Hematopoietic multipotent progenitor cell treated with erythropoietin and hydrocortisone succinate and interleukin-3 and kit ligand, for 8 days (in vitro differentiated cells): ENCODE measurements around the gene SASH3.

ENCODE experiments used
- DNase-seq: peaks from one replicate; pipeline ENCODE4 v3.0.0-alpha.2; 2015

The SASH3 gene

GRCh38 chrX:129818123-129818522 lies 38.4 kb downstream of the SASH3 start:
- DNase-seq: no peak

DNA sequence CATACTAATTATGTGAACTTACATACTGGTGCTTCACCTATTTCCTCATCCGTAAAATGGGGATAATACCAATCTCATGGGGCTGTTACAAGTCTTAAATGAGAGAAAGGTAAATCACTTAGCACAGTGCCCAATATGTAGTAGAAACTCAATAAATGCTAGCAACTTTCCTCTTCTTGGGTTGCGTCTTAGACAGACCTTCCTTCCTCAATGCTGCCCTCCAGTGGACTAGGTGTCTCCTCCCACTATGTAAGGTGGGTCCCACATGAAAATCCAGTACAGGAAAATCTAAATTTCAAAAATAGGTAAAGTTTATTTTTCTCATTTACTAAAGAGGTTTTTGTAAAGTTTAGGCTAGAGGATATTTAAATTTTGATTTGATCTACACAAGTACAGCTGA lies 43.4 kb downstream of the SASH3 start:
- peak; percentile 66 for DNase-seq

- DNase-seq: no peak
Measured at GRCh38 chrX:129823522-129823921, 43.8 kb downstream of the SASH3 start.

GRCh38 chrX:129824620-129825019 lies 44.9 kb downstream of the SASH3 start:
- no peak for DNase-seq

DNA sequence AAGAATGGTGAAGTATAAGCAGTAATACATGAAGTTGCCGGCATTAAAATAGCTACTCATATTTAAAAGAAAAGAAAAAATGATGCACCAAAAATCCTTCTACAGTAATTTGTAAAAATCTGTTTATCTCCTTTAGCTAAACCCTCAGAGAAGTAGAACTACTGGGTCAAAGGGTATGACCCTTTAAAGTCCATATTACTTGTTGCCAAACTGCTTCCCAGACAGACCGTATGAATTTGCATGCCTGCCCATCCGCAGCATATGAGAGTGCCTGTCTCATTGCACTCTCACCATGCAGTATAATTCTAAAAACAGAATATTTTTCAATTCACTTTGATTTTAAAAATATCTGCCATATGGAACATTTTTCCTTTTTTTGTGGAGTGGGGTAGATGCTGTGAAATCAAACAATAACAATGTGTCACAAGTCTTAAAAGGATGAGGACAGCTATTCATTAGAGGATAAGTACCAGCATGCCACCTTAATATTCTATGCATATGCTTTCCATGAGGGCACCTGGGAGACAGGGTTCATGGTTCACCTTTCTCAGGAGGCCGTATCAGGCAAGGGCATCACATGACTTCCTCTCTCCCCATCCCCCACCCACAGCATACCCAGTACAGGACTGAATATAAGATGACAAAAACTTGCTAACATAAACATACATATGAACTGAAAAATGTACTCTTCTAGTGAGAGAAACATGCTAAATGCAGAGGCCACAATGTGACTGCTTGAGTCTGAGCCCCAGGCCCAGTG lies 46.2 kb downstream of the SASH3 start:
- no peak for DNase-seq

DNA sequence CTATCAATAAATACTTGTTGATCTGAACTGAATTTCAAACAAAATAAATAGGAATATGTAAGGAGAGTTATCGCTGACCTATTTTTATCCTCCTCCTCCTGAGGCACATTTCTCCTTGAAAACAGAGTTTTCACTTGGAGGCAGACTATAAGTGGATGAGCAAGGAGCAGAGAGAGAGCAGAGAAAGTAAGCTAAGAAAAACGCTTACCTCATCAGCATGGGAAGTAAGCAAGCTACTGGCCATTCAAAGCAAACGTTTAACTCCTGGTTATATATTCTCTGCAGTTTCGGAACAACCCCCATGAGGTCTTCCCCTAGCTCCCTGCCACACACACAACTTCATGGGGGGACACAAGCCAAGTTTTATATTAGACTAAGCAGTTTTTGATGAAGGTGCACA lies 50.7 kb downstream of the SASH3 start:
- DNase-seq: no peak

GRCh38 chrX:129831091-129831885 lies 51.5 kb downstream of the SASH3 start:
- DNase-seq: no peak

GRCh38 chrX:129833153-129833990 lies 53.6 kb downstream of the SASH3 start:
- DNase-seq: no peak

DNA sequence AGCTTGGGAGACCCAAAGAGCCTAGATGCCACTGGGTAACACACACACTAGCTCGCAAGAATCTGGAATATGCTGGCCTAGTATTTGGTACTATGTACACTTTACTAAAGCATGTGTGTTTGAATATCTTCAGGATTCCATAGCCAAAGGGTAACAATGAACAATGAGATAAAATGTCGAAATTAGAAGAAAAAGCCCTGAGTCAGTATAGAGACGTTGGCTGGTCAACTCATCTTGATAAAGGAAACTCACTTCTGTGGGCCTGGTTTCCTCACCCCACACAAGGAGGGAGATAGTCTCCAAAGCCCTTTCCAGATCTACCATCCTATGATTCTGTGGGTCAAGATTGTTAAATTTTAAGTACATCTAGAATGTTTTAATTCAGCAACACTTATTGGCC lies 57.1 kb downstream of the SASH3 start:
- DNase-seq: peak; percentile 10

DNA sequence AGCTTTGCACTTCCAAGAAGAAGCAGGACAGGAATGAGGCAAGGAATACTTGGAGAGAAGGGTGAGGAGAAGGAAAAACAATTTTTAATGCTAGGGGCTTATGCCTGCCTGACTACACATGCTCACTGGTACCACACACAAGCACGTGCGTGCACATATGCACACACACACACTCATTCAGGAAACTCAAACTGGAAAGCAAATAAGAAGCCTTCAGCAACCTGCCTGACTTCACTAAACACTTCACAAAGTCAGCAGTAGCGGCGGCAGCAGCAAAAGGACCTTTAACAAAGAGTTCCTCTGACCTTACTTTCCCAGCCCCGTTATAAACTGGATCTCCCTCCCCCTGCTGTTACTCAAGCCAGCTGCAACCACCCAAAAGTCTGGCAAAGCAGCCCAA lies 60.6 kb downstream of the SASH3 start:
- DNase-seq: no peak

- no peak for DNase-seq
Measured at GRCh38 chrX:129842510-129843208, 62.9 kb downstream of the SASH3 start.

- DNase-seq: no peak
Measured at GRCh38 chrX:129843209-129843458, 63.4 kb downstream of the SASH3 start.

DNA sequence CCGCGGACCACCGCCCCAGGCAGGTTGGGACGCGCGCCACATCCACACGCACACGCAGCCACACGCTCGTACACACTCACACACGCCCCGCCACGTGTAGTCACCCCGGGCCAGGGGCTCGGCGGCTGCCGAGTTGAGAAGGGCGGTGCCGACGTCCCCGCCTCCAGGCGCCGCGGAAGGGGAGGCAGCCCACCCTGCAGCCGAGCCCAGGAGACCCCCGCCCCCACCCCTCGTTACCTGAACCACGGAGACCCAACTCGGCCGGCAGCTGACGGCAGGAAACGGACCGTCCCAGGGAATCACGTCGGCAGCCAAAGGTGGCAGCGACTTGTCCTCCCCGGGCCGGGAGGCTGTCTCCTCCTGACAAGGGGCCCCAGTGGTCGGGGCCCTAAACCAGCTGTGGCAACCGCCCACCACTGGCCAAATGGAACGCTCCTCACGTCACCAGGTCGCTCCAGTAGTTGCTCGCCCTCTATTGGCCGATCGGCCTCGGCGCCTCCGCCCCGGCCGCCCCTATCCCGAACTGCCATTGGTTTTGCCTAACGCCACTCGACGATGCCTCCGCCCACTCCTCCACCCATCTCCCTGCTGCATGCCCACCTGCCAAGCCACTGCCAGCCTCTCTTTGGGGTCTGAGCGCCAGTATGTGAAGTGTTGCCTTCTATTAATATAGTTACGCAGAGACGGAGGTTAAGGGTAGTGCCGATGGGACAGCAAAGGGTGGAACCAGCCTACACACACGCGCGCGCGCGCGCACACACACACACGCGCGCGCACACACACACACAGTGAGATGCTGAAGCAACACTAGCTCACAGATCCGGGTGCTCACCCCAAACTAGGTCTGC lies 63.9 kb downstream of the SASH3 start, which contains the start of gene ZDHHC9:
Gene ZDHHC9, minus strand, starts transcription at position 428 of the 848 bp plus-strand sequence. CDS start 1,941 bp downstream, outside the sequence.
- DNase-seq: peak; percentile 88
